H1 (cell line): ENCODE results near the gene GFRA4. TPM values are rescaled to one million over a fixed set of nuclear protein-coding genes. Genes with fewer than 3 reads are reported as not detected.

Experiments
- CTCF ChIA-PET: fragments of 300-600 bp; sonication (Branson Sonifier 250); formaldehyde crosslinking; loops from one replicate; lab custom pipeline; 2021; ENCODE audit not compliant: partially characterized antibody; lab: Charles Lee
- POLR2A ChIA-PET: fragments of 300-600 bp; sonication (Branson Sonifier 250); formaldehyde crosslinking; loops from one replicate; lab custom pipeline; 2021; ENCODE audit warnings: inconsistent platforms; ENCODE audit not compliant: partially characterized antibody; lab: Charles Lee
- DNase-seq, 2 experiments: peaks; one replicate each; pipeline versions ENCODE4 v3.0.0 to v3.0.0-alpha.2; 2010 to 2022; ENCODE audit warnings: low spot score in 2 of 2, low read depth in 1 of 2, mixed read lengths in 1 of 2
- FAIRE-seq: peaks from 2 replicates; lab custom pipeline; 2011; peaks lifted over from hg19 to GRCh38; lab: Jason Lieb, UNC
- H2AFZ ChIP-seq: 2 replicates; pipeline ENCODE4 v1.8.1; 2012; ENCODE audit warnings: low read length, inconsistent platforms
- H2AK5ac ChIP-seq: 2 replicates; pipeline ENCODE4 v1.6.1; 2013; ENCODE audit warnings: low read depth, low read length
- H2BK120ac ChIP-seq: replicated peaks from 2 replicates; pipeline ENCODE3; 2013; ENCODE audit warnings: low read depth, low read length, inconsistent platforms
- H2BK12ac ChIP-seq: 2 replicates; pipeline ENCODE4 v1.6.1; 2013; ENCODE audit warnings: low read depth, low read length
- H2BK15ac ChIP-seq: 2 replicates; pipeline ENCODE4 v1.6.1; 2013; ENCODE audit warnings: low read length
- H2BK20ac ChIP-seq: 2 replicates; pipeline ENCODE4 v1.6.1; 2013; ENCODE audit warnings: low read length
- H2BK5ac ChIP-seq: 2 replicates; pipeline ENCODE4 v1.6.1; 2013; ENCODE audit warnings: low read depth, low read length
- H3K14ac ChIP-seq: 2 replicates; pipeline ENCODE4 v1.6.1; 2013; ENCODE audit warnings: inconsistent platforms; ENCODE audit not compliant: insufficient read length
- H3K18ac ChIP-seq: 2 replicates; pipeline ENCODE4 v1.6.1; 2013; ENCODE audit warnings: low read length; ENCODE audit errors: extremely low read depth
- H3K23ac ChIP-seq: 2 replicates; pipeline ENCODE4 v1.6.1; 2013; ENCODE audit warnings: inconsistent platforms; ENCODE audit not compliant: insufficient read length
- H3K23me2 ChIP-seq: 2 replicates; pipeline ENCODE4 v1.6.1; 2013; ENCODE audit warnings: low read depth, low read length
- H3K27ac ChIP-seq: 2 replicates; pipeline ENCODE4 v1.6.1; 2011; ENCODE audit warnings: low read depth, low read length, inconsistent platforms
- H3K27me3 ChIP-seq, 4 experiments: replicated peaks in 1 of 4; 1 replicate in 1 of 4; 2 replicates in 3 of 4; pipeline versions ENCODE4 v1.6.1 to v1.8.1; 2011 to 2013; ENCODE audit warnings: low read length in 3 of 4, mild to moderate bottlenecking in 3 of 4, inconsistent platforms in 2 of 4, mixed read lengths in 2 of 4, moderate library complexity in 1 of 4; ENCODE audit not compliant: control insufficient read depth in 3 of 4, insufficient read depth in 3 of 4; ENCODE audit errors: extremely low read depth in 1 of 4
- H3K36me3 ChIP-seq, 4 experiments: 2 replicates each; pipeline versions ENCODE4 v1.6.1 to v1.8.1; 2011 to 2013; ENCODE audit warnings: mild to moderate bottlenecking in 4 of 4, low read length in 3 of 4, moderate library complexity in 2 of 4, control low read depth in 1 of 4, inconsistent platforms in 1 of 4; ENCODE audit not compliant: insufficient read depth in 4 of 4, control insufficient read depth in 2 of 4
- H3K4ac ChIP-seq: replicated peaks from 2 replicates; pipeline ENCODE3; 2013; ENCODE audit warnings: low read length, low read depth, mixed read lengths, inconsistent platforms; ENCODE audit not compliant: insufficient read length
- H3K4me1 ChIP-seq, 4 experiments: replicated peaks in 1 of 4; 1 replicate in 1 of 4; 2 replicates in 3 of 4; pipeline versions ENCODE4 v1.6.1 to v1.8.1; 2011 to 2013; ENCODE audit warnings: low read length in 3 of 4, inconsistent platforms in 2 of 4, mixed read lengths in 1 of 4; ENCODE audit not compliant: insufficient read depth in 4 of 4, control insufficient read depth in 3 of 4
- H3K4me2 ChIP-seq, 2 experiments: 2 replicates each; pipeline versions ENCODE4 v1.6.1 to v1.8.1; 2011 to 2013; ENCODE audit warnings: low read depth in 2 of 2, low read length in 2 of 2, control low read depth in 1 of 2, inconsistent platforms in 1 of 2, mild to moderate bottlenecking in 1 of 2; ENCODE audit not compliant: insufficient read depth in 1 of 2
- H3K4me3 ChIP-seq, 4 experiments: fragments of 200-600, 300-600 bp in 1 of 4; sonication (generic), shearing (Covaris generic), sonication (Bioruptor Twin) in 1 of 4; 2 replicates each; pipeline versions ENCODE4 v1.5.1 to v1.8.1; 2011 to 2016; ENCODE audit warnings: low read length in 4 of 4, low read depth in 3 of 4, control low read depth in 2 of 4, inconsistent platforms in 2 of 4, mild to moderate bottlenecking in 2 of 4, mixed read lengths in 1 of 4, moderate library complexity in 1 of 4; ENCODE audit not compliant: insufficient read depth in 2 of 4; ENCODE audit errors: extremely low read depth in 1 of 4
- H3K56ac ChIP-seq: replicated peaks from 2 replicates; pipeline ENCODE3; 2013; ENCODE audit warnings: low read depth, mild to moderate bottlenecking, mixed read lengths, low read length, inconsistent platforms; ENCODE audit not compliant: insufficient read length
- H3K79me1 ChIP-seq: 2 replicates; pipeline ENCODE4 v1.6.1; 2013; ENCODE audit warnings: low read depth, low read length, control low read depth
- H3K79me2 ChIP-seq, 2 experiments: 2 replicates each; pipeline versions ENCODE4 v1.6.1 to v1.8.1; 2012 to 2013; ENCODE audit warnings: low read length in 2 of 2, mild to moderate bottlenecking in 2 of 2, inconsistent platforms in 1 of 2; ENCODE audit not compliant: insufficient read depth in 2 of 2, control insufficient read depth in 1 of 2
- H3K9ac ChIP-seq, 4 experiments: replicated peaks in 1 of 4; 1 replicate in 1 of 4; 2 replicates in 3 of 4; pipeline versions ENCODE4 v1.6.1 to v1.8.1; 2011 to 2013; ENCODE audit warnings: low read depth in 3 of 4, low read length in 3 of 4, control low read depth in 2 of 4, mild to moderate bottlenecking in 2 of 4, moderate library complexity in 2 of 4, inconsistent platforms in 1 of 4; ENCODE audit errors: extremely low read depth in 1 of 4
- H3K9me3 ChIP-seq, 2 experiments: 2 replicates each; pipeline versions ENCODE4 v1.6.1 to v1.8.1; 2012 to 2013; ENCODE audit warnings: mild to moderate bottlenecking in 2 of 2, moderate library complexity in 2 of 2, control low read depth in 1 of 2, inconsistent platforms in 1 of 2, low read depth in 1 of 2, low read length in 1 of 2, mixed read lengths in 1 of 2; ENCODE audit not compliant: insufficient read depth in 2 of 2
- H4K20me1 ChIP-seq, 2 experiments: replicated peaks in 1 of 2; 2 replicates each; pipeline versions ENCODE3 to v1.8.1; 2011 to 2013; ENCODE audit warnings: inconsistent platforms in 2 of 2, low read length in 2 of 2, mild to moderate bottlenecking in 1 of 2; ENCODE audit not compliant: insufficient read depth in 2 of 2, control insufficient read depth in 1 of 2
- H4K5ac ChIP-seq: 2 replicates; pipeline ENCODE4 v1.6.1; 2013; ENCODE audit warnings: low read length, low read depth, mixed read lengths, inconsistent platforms; ENCODE audit not compliant: insufficient read length
- H4K8ac ChIP-seq: 2 replicates; pipeline ENCODE4 v1.8.0; 2013; ENCODE audit warnings: mild to moderate bottlenecking, moderate library complexity, low read length, inconsistent platforms; ENCODE audit not compliant: insufficient read depth; ENCODE audit errors: extremely low read depth
- H4K91ac ChIP-seq: replicated peaks from 2 replicates; pipeline ENCODE3; 2013; ENCODE audit warnings: low read length, mixed read lengths, inconsistent platforms; ENCODE audit not compliant: insufficient read length
- CBX5 ChIP-seq: fragments of 300-800, 300-1000 bp; sonication (generic); IDR thresholded peaks from 2 replicates; pipeline ENCODE4 v1.7.1; 2016; ENCODE audit warnings: antibody characterized with exemption, low read length, low read depth
- E2F6 ChIP-seq: IDR thresholded peaks from 2 replicates; pipeline ENCODE4 v1.6.1; 2012; ENCODE audit warnings: inconsistent platforms
- GTF2F1 ChIP-seq: IDR thresholded peaks from 2 replicates; pipeline ENCODE4 v1.6.1; 2012; ENCODE audit warnings: low read depth, low read length, improper control_type of control experiment, borderline replicate concordance
- JUN ChIP-seq: IDR thresholded peaks from 2 replicates; pipeline ENCODE4 v1.6.1; 2011; ENCODE audit warnings: low read depth, mild to moderate bottlenecking, improper control_type of control experiment, low read length
- KDM4A ChIP-seq: IDR thresholded peaks from one replicate; pipeline ENCODE4 v1.7.1; 2012; ENCODE audit warnings: low read depth, mild to moderate bottlenecking, moderate library complexity, low read length, inconsistent platforms; ENCODE audit not compliant: severe bottlenecking
- RAD21 ChIP-seq, 2 experiments: IDR thresholded peaks in 1 of 2; conservative IDR thresholded peaks in 1 of 2; 2 replicates each; pipeline ENCODE4 v1.6.1; 2011; ENCODE audit warnings: low read depth in 2 of 2, low read length in 2 of 2, improper control_type of control experiment in 1 of 2, inconsistent platforms in 1 of 2, mild to moderate bottlenecking in 1 of 2, moderate library complexity in 1 of 2
- RBBP5 ChIP-seq: IDR thresholded peaks from 2 replicates; pipeline ENCODE4 v1.7.1; 2012; ENCODE audit warnings: low read depth, mild to moderate bottlenecking, inconsistent platforms, low read length, moderate library complexity, borderline replicate concordance
- SIX5 ChIP-seq: IDR thresholded peaks from 2 replicates; pipeline ENCODE4 v1.6.1; 2011; ENCODE audit warnings: mild to moderate bottlenecking, low read depth, low read length
- SP4 ChIP-seq: IDR thresholded peaks from 2 replicates; pipeline ENCODE4 v1.6.1; 2012; ENCODE audit warnings: low read length, inconsistent platforms
- YY1 ChIP-seq: IDR thresholded peaks from 2 replicates; pipeline ENCODE4 v1.6.1; 2011; ENCODE audit warnings: low read depth, mild to moderate bottlenecking, low read length
- WGBS, 2 experiments: shearing (Covaris generic) in 1 of 2; methylation state at CpG; one replicate each; pipeline versions ENCODE4 v1.1.6 to v1.1.7; 2013 to 2015; ENCODE audit warnings: low lambda C conversion rate in 2 of 2, mixed read lengths in 2 of 2, inconsistent platforms in 1 of 2, low coverage in 1 of 2, missing lambda C conversion rate in 1 of 2; ENCODE audit not compliant: insufficient replicate concordance in 2 of 2, insufficient coverage in 1 of 2, insufficient read length in 1 of 2; ENCODE audit errors: extremely low coverage in 1 of 2, missing lambda C conversion rate in 1 of 2; 5-methylcytosine and 5-hydroxymethylcytosine counted together
- polyA plus RNA-seq, 7 experiments: library from polyadenylated mRNA; depleted of rRNA in 3 of 7; stranded (reverse) in 5 of 7; unstranded in 2 of 7; fragments of >200 nt in 5 of 7; fragments of 200-250 nt in 2 of 7; gene quantifications; 1 replicate in 5 of 7; 2 replicates in 1 of 7; 4 replicates in 1 of 7; pipeline versions ENCODE4 v1.2.1 to v1.2.3, GENCODE V29; 2011 to 2013; ENCODE audit warnings: missing spikeins in 2 of 7, mixed read lengths in 2 of 7
- total RNA-seq: library from RNA; stranded (reverse); fragmentation: NEBNext Ultra II Directional; extraction: Animal tissue kit (Norgen Biotek cat#: 25700); gene quantifications from 2 replicates; pipeline ENCODE4 v1.2.1, GENCODE V29; 2021

Gene GFRA4
- total and polyA plus RNA-seq, 2 of the 8 experiments (the other 6 are each of a cell fraction or from before 2014, with no cell fraction given): 0.05 TPM; not detected in 1

- no peak overlapping the region for H3K4me2 ChIP-seq
- POLR2A ChIA-PET: interaction anchor here (0.6 to 2.9 kb wide), 3 partner anchors 7 to 75 kb away, joined by 3 to 8 read pairs (median 3); no protein-coding TSS in a partner anchor
- no peaks in the 10 kb centered on the region for H3K36me3 ChIP-seq
- no peak overlapping the region for H3K56ac ChIP-seq
- H2BK5ac ChIP-seq: no peak overlapping the region
- H3K14ac ChIP-seq: no peak overlapping the region
- no peaks in the 10 kb centered on the region for H3K9me3 ChIP-seq
- WGBS, 2 experiments: 81% methylated on average over 2 of the region's 2 CpGs; no CpG with 5 or more reads in 1 of the 2 experiments
- H3K79me1 ChIP-seq: no peaks in the 10 kb centered on the region
- no peak for FAIRE-seq
- peaks cover 11% of the 10 kb centered on the region for H3K23me2 ChIP-seq
- no peak overlapping the region; the same call in 1 of the 2 replicates for H4K8ac ChIP-seq
- no peaks in the 10 kb centered on the region for H4K20me1 ChIP-seq
- H3K9ac ChIP-seq: no peak overlapping the region
- H3K23ac ChIP-seq: no peak overlapping the region
- H3K79me2 ChIP-seq: no peaks in the 10 kb centered on the region
- peaks cover 2 to 21% (median 14%) of the 10 kb centered on the region in 4 experiments for H3K4me1 ChIP-seq
- no peak overlapping the region for H4K5ac ChIP-seq
- H4K91ac ChIP-seq: no peak overlapping the region
- no peak overlapping the region for H2AK5ac ChIP-seq
- H2BK15ac ChIP-seq: no peak overlapping the region
- H3K18ac ChIP-seq: no peak overlapping the region
- H2BK20ac ChIP-seq: no peak overlapping the region
- H2BK120ac ChIP-seq: no peak overlapping the region
- H3K4me3 ChIP-seq: no peak overlapping the region
- no peak overlapping the region for H3K4ac ChIP-seq
- DNase-seq: no peak
- H3K27ac ChIP-seq: no peak overlapping the region
- peaks cover 0 to 18% (median 7%) of the 10 kb centered on the region in 4 experiments; a peak in 5 of 7 replicates for H3K27me3 ChIP-seq
- no peak overlapping the region for H2AFZ ChIP-seq
- H2BK12ac ChIP-seq: no peak overlapping the region
- CTCF ChIA-PET: interaction anchor here (0.8 to 45.1 kb wide), 12 partner anchors 11 to 115 kb away, joined by 3 to 1432 read pairs (median 6); partner anchors contain the start of genes ADAM33, GFRA4 and SIGLEC1
- TF ChIP-seq JUN (no peak), GTF2F1 (no peak), SIX5 (no peak), RAD21 (IDR thresholded peaks at IDR 0.05 in 1 of 2, conservative IDR thresholded peaks at IDR 0.05 in 1 of 2; ENCODE audit: low read depth in 2 of 2, low read length in 2 of 2) (no peak), YY1 (no peak), E2F6 (no peak), KDM4A (no peak), SP4 (no peak), RBBP5 (no peak), CBX5 (no peak)
Measured at GRCh38 chr20:3678198-3678597, 15.0 kb upstream of the GFRA4 start.
